Endothelial cell of umbilical vein (primary cell): Measurements from ENCODE around the gene PDGFA. TPM values are rescaled to one million over a fixed set of nuclear protein-coding genes. Genes with fewer than 3 reads are reported as not detected.

Experiments
- BruUV-seq: library from RNA; stranded (reverse); fragments of 400-500 nt; replicated peaks from 2 replicates; lab custom pipeline; 2021; lab: Mats Ljungman, UMichigan
- CTCF ChIA-PET: fragments of 300-600, 350-600 bp; sonication (Branson Sonifier 250); formaldehyde crosslinking; loops from one replicate; lab custom pipeline; 2021; ENCODE audit warnings: antibody characterized with exemption, inconsistent platforms; lab: Charles Lee
- POLR2A ChIA-PET: fragments of 300-600, 350-600 bp; sonication (Branson Sonifier 250); formaldehyde crosslinking; loops from one replicate; lab custom pipeline; 2021; ENCODE audit warnings: antibody characterized with exemption, inconsistent platforms; lab: Charles Lee
- DNase-seq: peaks from one replicate; pipeline ENCODE4 v3.0.0-alpha.2; 2011; ENCODE audit warnings: low read depth, low spot score
- FAIRE-seq: peaks from 2 replicates; lab custom pipeline; 2011; peaks lifted over from hg19 to GRCh38; lab: Jason Lieb, UNC
- H2AFZ ChIP-seq: 2 replicates; pipeline ENCODE4 v1.6.0; 2012; ENCODE audit warnings: low read depth, low read length, control low read depth, inconsistent platforms
- H3K27ac ChIP-seq: 2 replicates; pipeline ENCODE4 v1.5.1; 2011; ENCODE audit warnings: low read depth, mild to moderate bottlenecking, control low read depth, low read length, moderate library complexity; ENCODE audit not compliant: insufficient read depth
- H3K27me3 ChIP-seq, 2 experiments: 2 replicates each; pipeline versions ENCODE4 v1.6.0 to v1.6.1; 2011; ENCODE audit warnings: low read length in 2 of 2, mixed read lengths in 1 of 2; ENCODE audit not compliant: control insufficient read depth in 2 of 2, insufficient read depth in 2 of 2
- H3K36me3 ChIP-seq, 2 experiments: 2 replicates in 1 of 2; 3 replicates in 1 of 2; pipeline ENCODE4 v1.5.1; 2011; ENCODE audit warnings: low read length in 2 of 2, mild to moderate bottlenecking in 1 of 2, moderate library complexity in 1 of 2; ENCODE audit not compliant: control insufficient read depth in 2 of 2, insufficient read depth in 2 of 2; ENCODE audit errors: extremely low read depth in 1 of 2
- H3K4me1 ChIP-seq: 3 replicates; pipeline ENCODE4 v1.5.1; 2011; ENCODE audit warnings: mild to moderate bottlenecking, low read length; ENCODE audit not compliant: control insufficient read depth, insufficient read depth; ENCODE audit errors: extremely low read depth
- H3K4me2 ChIP-seq: 2 replicates; pipeline ENCODE4 v1.6.1; 2011; ENCODE audit warnings: low read length, control low read depth, mixed read lengths; ENCODE audit not compliant: insufficient read depth
- H3K4me3 ChIP-seq, 3 experiments: fragments of 200-600 bp in 1 of 3; sonication (generic), shearing (Covaris generic) in 1 of 3; replicated peaks in 1 of 3; 2 replicates each; pipeline ENCODE4 v1.5.1; 2011 to 2016; ENCODE audit warnings: control low read depth in 3 of 3, low read length in 3 of 3, mild to moderate bottlenecking in 2 of 3, inconsistent platforms in 1 of 3, low read depth in 1 of 3, moderate library complexity in 1 of 3; ENCODE audit not compliant: insufficient read depth in 1 of 3
- H3K79me2 ChIP-seq: 2 replicates; pipeline ENCODE4 v1.6.0; 2012; ENCODE audit warnings: low read length, inconsistent platforms; ENCODE audit not compliant: control insufficient read depth, insufficient read depth
- H3K9ac ChIP-seq: replicated peaks from 2 replicates; pipeline ENCODE3; 2011; ENCODE audit warnings: low read length, control low read depth; ENCODE audit not compliant: insufficient read depth; ENCODE audit errors: extremely low read depth
- H3K9me1 ChIP-seq: replicated peaks from 3 replicates; pipeline ENCODE4 v1.6.0; 2011; ENCODE audit warnings: mild to moderate bottlenecking, low read length; ENCODE audit not compliant: control insufficient read depth, insufficient read depth; ENCODE audit errors: extremely low read depth
- H3K9me3 ChIP-seq: replicated peaks from 2 replicates; pipeline ENCODE4 v1.5.1; 2012; ENCODE audit warnings: low read length, inconsistent platforms; ENCODE audit not compliant: control insufficient read depth, insufficient read depth
- H4K20me1 ChIP-seq: replicated peaks from 2 replicates; pipeline ENCODE3; 2011; ENCODE audit warnings: mild to moderate bottlenecking, low read length; ENCODE audit not compliant: control insufficient read depth, insufficient read depth; ENCODE audit errors: extremely low read depth
- CTCF ChIP-seq, 2 donors: IDR thresholded peaks; 1 replicate in 1 of 2; 2 replicates in 1 of 2; pipeline ENCODE4 v1.5.1; 2011; ENCODE audit warnings: low read length in 2 of 2, mild to moderate bottlenecking in 2 of 2, moderate library complexity in 2 of 2, control low read depth in 1 of 2, inconsistent platforms in 1 of 2, low read depth in 1 of 2; ENCODE audit not compliant: insufficient read depth in 1 of 2; ENCODE audit errors: extremely low read depth in 1 of 2
- EZH2 ChIP-seq: IDR thresholded peaks from 2 replicates; pipeline ENCODE4 v1.6.1; 2012; ENCODE audit warnings: borderline replicate concordance, low read depth, mild to moderate bottlenecking, moderate library complexity, low read length, inconsistent platforms; ENCODE audit not compliant: severe bottlenecking
- FOS ChIP-seq: IDR thresholded peaks from 2 replicates; pipeline ENCODE4 v1.6.1; 2011; ENCODE audit warnings: mild to moderate bottlenecking, low read length, moderate library complexity, borderline replicate concordance; ENCODE audit not compliant: insufficient read depth
- GATA2 ChIP-seq: IDR thresholded peaks from 2 replicates; pipeline ENCODE4 v1.7.0; 2011; ENCODE audit warnings: low read depth, mild to moderate bottlenecking, moderate library complexity, mixed read lengths, low read length; ENCODE audit not compliant: insufficient read length, insufficient read depth
- JUN ChIP-seq: IDR thresholded peaks from 2 replicates; pipeline ENCODE4 v1.6.1; 2011; ENCODE audit warnings: borderline replicate concordance, low read depth; ENCODE audit not compliant: insufficient read length, insufficient read depth
- MAX ChIP-seq: IDR thresholded peaks from 2 replicates; pipeline ENCODE4 v1.6.1; 2011; ENCODE audit not compliant: insufficient read depth, insufficient read length
- MYC ChIP-seq: IDR thresholded peaks from one replicate; pipeline ENCODE4 v1.6.1; 2011; ENCODE audit warnings: mild to moderate bottlenecking, low read depth, low read length
- POLR2A ChIP-seq: IDR thresholded peaks from 2 replicates; pipeline ENCODE4 v1.6.1; 2012; ENCODE audit warnings: low read depth, mild to moderate bottlenecking, control low read depth, low read length
- POLR2AphosphoS5 ChIP-seq: IDR thresholded peaks from 2 replicates; pipeline ENCODE4 v1.6.1; 2012; ENCODE audit warnings: low read depth, mild to moderate bottlenecking, control low read depth, low read length, moderate library complexity; ENCODE audit not compliant: insufficient read depth
- dilution Hi-C: fragments of 300-500 bp; cut with MboI; formaldehyde crosslinking; loops from one replicate; pipeline ENCODE4 v1.15.0; 2019; ENCODE audit warnings: low sequenced_read_pairs; ENCODE audit not compliant: extremely low pct_ligation_motif_present
- intact Hi-C: fragments of 100-400 bp; cut with micrococcal nuclease; formaldehyde crosslinking; loops from one replicate; pipeline ENCODE4 v1.10.0; 2022
- polyA plus RNA-seq, 4 experiments: library from polyadenylated mRNA; depleted of rRNA in 3 of 4; stranded (reverse) in 3 of 4; unstranded in 1 of 4; fragments of >200 nt; gene quantifications; 2 replicates each; pipeline versions ENCODE4 v1.2.1 to v1.2.3, GENCODE V29; 2011 to 2012; ENCODE audit warnings: missing spikeins in 1 of 4
- total RNA-seq: library from RNA; stranded (reverse); gene quantifications from 2 replicates; pipeline ENCODE4 v1.2.3, GENCODE V29; 2021

Gene PDGFA
- total and polyA plus RNA-seq, 2 donors (not counting 3 experiments of a cell fraction or from before 2014, with no cell fraction given): 17.4 to 62.4 TPM

- H3K9me3 ChIP-seq: no peaks in the 10 kb centered on the region
- peaks cover 18% of the 10 kb centered on the region for H3K4me1 ChIP-seq
- POLR2A ChIA-PET: no interaction called here
- no peak for DNase-seq
- H3K9me1 ChIP-seq: no peaks in the 10 kb centered on the region
- H3K27me3 ChIP-seq: no peaks in the 10 kb centered on the region
- no peak overlapping the region for H3K4me3 ChIP-seq
- no peaks in the 10 kb centered on the region for H3K36me3 ChIP-seq
- no peak overlapping the region for H2AFZ ChIP-seq
- no peaks in the 10 kb centered on the region for H3K79me2 ChIP-seq
- BruUV-seq: no TSS peak
- dilution Hi-C loops: no loop called here
- no peaks in the 10 kb centered on the region for H4K20me1 ChIP-seq
- intact Hi-C loops: no loop called here
- no peak overlapping the region for H3K27ac ChIP-seq
- no peak for FAIRE-seq
- CTCF ChIA-PET: interaction anchor here (1.7 kb wide), 1 partner anchor 203 kb away, joined by 3 read pairs; no protein-coding TSS in a partner anchor
- TF ChIP-seq MAX: no peak
- no peak for TF ChIP-seq JUN
- TF ChIP-seq POLR2A: no peak
- TF ChIP-seq EZH2: no peak
- H3K9ac ChIP-seq: no peak overlapping the region
- H3K4me2 ChIP-seq: no peak overlapping the region
These were observed 16.6 kb upstream of the PDGFA start for GRCh38 chr7:536231-536630.

GRCh38 chr7:534959-535358 lies 15.3 kb upstream of the PDGFA start:
- BruUV-seq: no TSS peak
- POLR2A ChIA-PET: no interaction called here
- no peaks in the 10 kb centered on the region for H3K9me1 ChIP-seq
- H3K9ac ChIP-seq: no peak overlapping the region
- intact Hi-C loops (no loop called here), dilution Hi-C loops (no loop called here)
- no peak for FAIRE-seq
- CTCF ChIA-PET: interaction anchor here (1.7 kb wide), 1 partner anchor 202 kb away, joined by 3 read pairs; no protein-coding TSS in a partner anchor
- H3K79me2 ChIP-seq: no peaks in the 10 kb centered on the region
- H2AFZ ChIP-seq: no peak overlapping the region
- TF ChIP-seq POLR2AphosphoS5: no peak
- TF ChIP-seq JUN: no peak
- TF ChIP-seq MAX: no peak
- TF ChIP-seq CTCF (IDR thresholded peaks at IDR 0.05; ENCODE audit: extremely low read depth in 1 of 2, insufficient read depth in 1 of 2, low read depth in 1 of 2, low read length in 2 of 2): no peak
- TF ChIP-seq GATA2: no peak
- TF ChIP-seq POLR2A: no peak
- TF ChIP-seq EZH2: no peak
- TF ChIP-seq FOS: no peak
- TF ChIP-seq MYC: no peak
- no peak overlapping the region for H3K4me3 ChIP-seq
- no peak for DNase-seq
- no peaks in the 10 kb centered on the region for H3K9me3 ChIP-seq
- H3K36me3 ChIP-seq: no peaks in the 10 kb centered on the region
- no peaks in the 10 kb centered on the region for H4K20me1 ChIP-seq
- no peak overlapping the region for H3K4me2 ChIP-seq
- H3K27ac ChIP-seq: no peak overlapping the region
- peaks cover 18% of the 10 kb centered on the region for H3K4me1 ChIP-seq
- H3K27me3 ChIP-seq: no peaks in the 10 kb centered on the region
